ENCODE results near the gene CLN6. TPM values are rescaled to one million over a fixed set of nuclear protein-coding genes. Genes with fewer than 3 reads are reported as not detected.
A peak's percentile ranks its signal among the peaks of the same experiment; 100 is the strongest.

Gene CLN6
- total RNA-seq, 5 donors from 2014 or later (not counting 1 experiment from before 2014, with no cell fraction given), result 15.4 to 24.0 (median 17.9) TPM

GRCh38 chr15:68276668-68277067 lies 47.1 kb upstream of the CLN6 start:
- Histone ChIP-seq H3K36me3 (ENCODE audit: control insufficient read depth in 2 of 2, extremely low read depth in 1 of 2, insufficient read depth in 1 of 2, low read length in 1 of 2) (peaks cover 0 to 2% of the 10 kb centered on the region in 2 donors), H3K27ac (ENCODE audit: low read length) (peak overlapping the region; percentile 94), H3K4me3 (ENCODE audit: control insufficient read depth in 1 of 2, extremely low read depth in 1 of 2, low read length in 1 of 2) (peak overlapping the region; percentile 89 to 93), H3K27me3 (replicated peaks in 1 of 2; ENCODE audit: control insufficient read depth in 2 of 2, extremely low read depth in 1 of 2, insufficient read depth in 2 of 2, low read length in 1 of 2) (no peaks in the 10 kb centered on the region), H3K4me1 (ENCODE audit: control insufficient read depth in 1 of 2, extremely low read depth in 1 of 2, insufficient read depth in 2 of 2, low read length in 2 of 2) (peaks cover 24 to 31% of the 10 kb centered on the region in 2 experiments), H3K9me3 (no peaks in the 10 kb centered on the region)
- WGBS (ENCODE audit: insufficient coverage), result 96% methylated on average over 3 of the region's 3 CpGs
- Mint-ChIP-seq H3K36me3 (peaks cover under 1% of the 10 kb centered on the region), H3K27ac (peak overlapping the region; percentile 98 to 99), H3K9me3 (no peaks in the 10 kb centered on the region), H3K4me3 (peak overlapping the region; percentile 94 to 97 (median 95)), H3K27me3 (no peaks in the 10 kb centered on the region), H3K4me1 (peaks cover 45 to 50% (median 47%) of the 10 kb centered on the region in 3 donors)
- ChIA-PET CTCF (interaction anchor here in 1 of 2 donors (1.3 to 1.9 kb wide), 4 partner anchors 23 to 49 kb away, joined by 3 to 7 read pairs (median 4); partner anchors contain the start of gene CLN6), POLR2A (interaction anchor here in 1 of 2 donors (0.5 kb wide), 1 partner anchor 17 kb away, joined by 3 read pairs; no protein-coding TSS in a partner anchor)
- ATAC-seq (replicated peaks in 1 of 4) (no peak), DNase-seq (no peak)

GRCh38 chr15:68275165-68275746 lies 45.7 kb upstream of the CLN6 start:
- Mint-ChIP-seq H3K36me3 (no peaks in the 10 kb centered on the region), H3K4me3 (peak overlapping the region; percentile 13 to 45 (median 25)), H3K4me1 (peaks cover 31 to 35% (median 33%) of the 10 kb centered on the region in 3 donors), H3K27me3 (no peaks in the 10 kb centered on the region), H3K27ac (no peak overlapping the region), H3K9me3 (no peaks in the 10 kb centered on the region)
- POLR2A ChIA-PET, result no interaction called here
- H3K27ac ChIP-seq (ENCODE audit: low read length), result no peak overlapping the region
- no peak overlapping the region for H3K4me3 ChIP-seq (ENCODE audit: control insufficient read depth in 1 of 2, extremely low read depth in 1 of 2, low read length in 1 of 2)
- CTCF ChIA-PET, result interaction anchor here in 1 of 2 donors (0.6 kb wide), 1 partner anchor 22 kb away, joined by 3 read pairs; no protein-coding TSS in a partner anchor
- no CpG with 5 or more reads among the region's 3 CpGs for WGBS (ENCODE audit: insufficient coverage)
- no peak for ATAC-seq (replicated peaks in 1 of 4)
- peaks cover 17 to 24% of the 10 kb centered on the region in 2 experiments for H3K4me1 ChIP-seq (ENCODE audit: control insufficient read depth in 1 of 2, extremely low read depth in 1 of 2, insufficient read depth in 2 of 2, low read length in 2 of 2)
- H3K36me3 ChIP-seq (ENCODE audit: control insufficient read depth in 2 of 2, extremely low read depth in 1 of 2, insufficient read depth in 1 of 2, low read length in 1 of 2), result peaks cover 0 to under 1% of the 10 kb centered on the region in 2 donors
- DNase-seq, result no peak
- no peaks in the 10 kb centered on the region for H3K9me3 ChIP-seq
- H3K27me3 ChIP-seq (replicated peaks in 1 of 2; ENCODE audit: control insufficient read depth in 2 of 2, extremely low read depth in 1 of 2, insufficient read depth in 2 of 2, low read length in 1 of 2), result no peaks in the 10 kb centered on the region

- no peak overlapping the region for H3K4me3 Mint-ChIP-seq
- no peaks in the 10 kb centered on the region for H3K36me3 ChIP-seq (ENCODE audit: control insufficient read depth in 2 of 2, extremely low read depth in 1 of 2, insufficient read depth in 1 of 2, low read length in 1 of 2)
- no peaks in the 10 kb centered on the region for H3K27me3 ChIP-seq (replicated peaks in 1 of 2; ENCODE audit: control insufficient read depth in 2 of 2, extremely low read depth in 1 of 2, insufficient read depth in 2 of 2, low read length in 1 of 2)
- no peaks in the 10 kb centered on the region for H3K36me3 Mint-ChIP-seq
- DNase-seq, result no peak
- H3K27ac Mint-ChIP-seq, result no peak overlapping the region
- POLR2A ChIA-PET, result no interaction called here
- 32% methylated on average over 2 of the region's 5 CpGs for WGBS (ENCODE audit: insufficient coverage)
- H3K4me3 ChIP-seq (ENCODE audit: control insufficient read depth in 1 of 2, extremely low read depth in 1 of 2, low read length in 1 of 2), result no peak overlapping the region
- CTCF ChIA-PET, result no interaction called here
- no peaks in the 10 kb centered on the region for H3K9me3 Mint-ChIP-seq
- peaks cover 8 to 19% of the 10 kb centered on the region in 2 experiments for H3K4me1 ChIP-seq (ENCODE audit: control insufficient read depth in 1 of 2, extremely low read depth in 1 of 2, insufficient read depth in 2 of 2, low read length in 2 of 2)
- no peaks in the 10 kb centered on the region for H3K27me3 Mint-ChIP-seq
- H3K4me1 Mint-ChIP-seq, result peaks cover 22 to 26% (median 24%) of the 10 kb centered on the region in 3 donors
- ATAC-seq (replicated peaks in 1 of 4), result no peak
- H3K9me3 ChIP-seq, result no peaks in the 10 kb centered on the region
- no peak overlapping the region for H3K27ac ChIP-seq (ENCODE audit: low read length)
Measured at GRCh38 chr15:68274201-68274848, 44.8 kb upstream of the CLN6 start.

GRCh38 chr15:68272721-68273271 lies 43.3 kb upstream of the CLN6 start:
- no peak overlapping the region for H3K4me3 Mint-ChIP-seq
- no peaks in the 10 kb centered on the region for H3K27me3 Mint-ChIP-seq
- H3K27me3 ChIP-seq (replicated peaks in 1 of 2; ENCODE audit: control insufficient read depth in 2 of 2, extremely low read depth in 1 of 2, insufficient read depth in 2 of 2, low read length in 1 of 2), result no peaks in the 10 kb centered on the region
- DNase-seq (no peak), ATAC-seq (replicated peaks in 1 of 4) (no peak)
- 100% methylated on average over 1 of the region's 1 CpG for WGBS (ENCODE audit: insufficient coverage)
- no peak overlapping the region for H3K27ac Mint-ChIP-seq
- H3K36me3 ChIP-seq (ENCODE audit: control insufficient read depth in 2 of 2, extremely low read depth in 1 of 2, insufficient read depth in 1 of 2, low read length in 1 of 2), result no peaks in the 10 kb centered on the region
- H3K36me3 Mint-ChIP-seq, result no peaks in the 10 kb centered on the region
- H3K27ac ChIP-seq (ENCODE audit: low read length), result no peak overlapping the region
- H3K4me1 Mint-ChIP-seq, result peaks cover 12 to 17% (median 15%) of the 10 kb centered on the region in 3 donors
- POLR2A ChIA-PET, result no interaction called here
- no peaks in the 10 kb centered on the region for H3K9me3 Mint-ChIP-seq
- H3K4me1 ChIP-seq (ENCODE audit: control insufficient read depth in 1 of 2, extremely low read depth in 1 of 2, insufficient read depth in 2 of 2, low read length in 2 of 2), result peaks cover 0 to 10% of the 10 kb centered on the region in 2 experiments
- CTCF ChIA-PET, result no interaction called here
- H3K9me3 ChIP-seq, result no peaks in the 10 kb centered on the region
- no peak overlapping the region for H3K4me3 ChIP-seq (ENCODE audit: control insufficient read depth in 1 of 2, extremely low read depth in 1 of 2, low read length in 1 of 2)

- Mint-ChIP-seq H3K9me3 (no peaks in the 10 kb centered on the region), H3K4me1 (peaks cover 7 to 12% (median 9%) of the 10 kb centered on the region in 3 donors), H3K27me3 (no peaks in the 10 kb centered on the region), H3K4me3 (no peak overlapping the region), H3K27ac (no peak overlapping the region), H3K36me3 (no peaks in the 10 kb centered on the region)
- CTCF ChIA-PET, result no interaction called here
- H3K36me3 ChIP-seq (ENCODE audit: control insufficient read depth in 2 of 2, extremely low read depth in 1 of 2, insufficient read depth in 1 of 2, low read length in 1 of 2), result no peaks in the 10 kb centered on the region
- ATAC-seq (replicated peaks in 1 of 4), result no peak
- peaks cover 0 to 5% of the 10 kb centered on the region in 2 experiments for H3K4me1 ChIP-seq (ENCODE audit: control insufficient read depth in 1 of 2, extremely low read depth in 1 of 2, insufficient read depth in 2 of 2, low read length in 2 of 2)
- no peak overlapping the region for H3K27ac ChIP-seq (ENCODE audit: low read length)
- POLR2A ChIA-PET, result no interaction called here
- peaks cover 2 to 4% of the 10 kb centered on the region in 2 experiments for H3K27me3 ChIP-seq (replicated peaks in 1 of 2; ENCODE audit: control insufficient read depth in 2 of 2, extremely low read depth in 1 of 2, insufficient read depth in 2 of 2, low read length in 1 of 2)
- no peak overlapping the region for H3K4me3 ChIP-seq (ENCODE audit: control insufficient read depth in 1 of 2, extremely low read depth in 1 of 2, low read length in 1 of 2)
- H3K9me3 ChIP-seq, result no peaks in the 10 kb centered on the region
- WGBS (ENCODE audit: insufficient coverage), result 73% methylated on average over 5 of the region's 11 CpGs
- no peak for DNase-seq
Measured at GRCh38 chr15:68271854-68272471, 42.4 kb upstream of the CLN6 start.

GRCh38 chr15:68268405-68268804 lies 38.9 kb upstream of the CLN6 start:
- H3K27me3 Mint-ChIP-seq, result peaks cover 12 to 14% of the 10 kb centered on the region in 2 donors
- CTCF ChIA-PET, result no interaction called here
- WGBS (ENCODE audit: insufficient coverage), result no CpG with 5 or more reads among the region's 3 CpGs
- no peaks in the 10 kb centered on the region for H3K4me1 ChIP-seq (ENCODE audit: control insufficient read depth in 1 of 2, extremely low read depth in 1 of 2, insufficient read depth in 2 of 2, low read length in 2 of 2)
- no peak overlapping the region for H3K4me3 Mint-ChIP-seq
- POLR2A ChIA-PET, result no interaction called here
- ATAC-seq (replicated peaks in 1 of 4), result no peak
- no peaks in the 10 kb centered on the region for H3K4me1 Mint-ChIP-seq
- no peaks in the 10 kb centered on the region for H3K9me3 ChIP-seq
- no peaks in the 10 kb centered on the region for H3K36me3 Mint-ChIP-seq
- no peak overlapping the region for H3K27ac Mint-ChIP-seq
- H3K36me3 ChIP-seq (ENCODE audit: control insufficient read depth in 2 of 2, extremely low read depth in 1 of 2, insufficient read depth in 1 of 2, low read length in 1 of 2), result no peaks in the 10 kb centered on the region
- peaks cover 2 to 5% of the 10 kb centered on the region in 2 experiments for H3K27me3 ChIP-seq (replicated peaks in 1 of 2; ENCODE audit: control insufficient read depth in 2 of 2, extremely low read depth in 1 of 2, insufficient read depth in 2 of 2, low read length in 1 of 2)
- no peak overlapping the region for H3K27ac ChIP-seq (ENCODE audit: low read length)
- DNase-seq, result no peak
- no peaks in the 10 kb centered on the region for H3K9me3 Mint-ChIP-seq
- no peak overlapping the region for H3K4me3 ChIP-seq (ENCODE audit: control insufficient read depth in 1 of 2, extremely low read depth in 1 of 2, low read length in 1 of 2)
